Left cardiac atrium (tissue), 4 donors: ENCODE data around the gene PBX1. TPM values are rescaled to one million over a fixed set of nuclear protein-coding genes. Genes with fewer than 3 reads are reported as not detected.

ENCODE experiments used
- ATAC-seq, 2 donors: fragments of 200-7000 bp; cut with Tn5 transposase; one replicate each; pipeline ENCODE4 v1.9.1; 2020; ENCODE audit warnings: mild to moderate bottlenecking in 2 of 2, moderate library complexity in 2 of 2
- DNase-seq: peaks from one replicate; pipeline ENCODE4 v3.0.0-alpha.2; 2020
- intact Hi-C, 2 donors: fragments of 100-400 bp; cut with DNase I; formaldehyde crosslinking; loops; one replicate each; pipeline versions ENCODE4 v1.14.1 to v1.15.1; 2022 to 2023
- total RNA-seq, 2 donors: library from RNA; stranded (reverse); fragmentation: NEBNext Ultra II Directional; extraction: Animal tissue kit (Norgen Biotek cat#: 25700); gene quantifications; one replicate each; pipeline ENCODE4 v1.2.1, GENCODE V29; 2021
- donor health status: DM: no; HTN: yes; CAD: no.
- donor health status: DM: no; HTN: yes; CAD: no; lungs with severe emphysema.
- donor health status: DM: yes; HTN: yes; CAD: no.
- donor health status: Dilated cardiomyopathy.

Gene PBX1
- total RNA-seq, 2 donors from 2014 or later: 64.7 to 75.0 TPM

GRCh38 chr1:164700683-164701082, 141.7 kb downstream of the PBX1 start:
- intact Hi-C loops: loop anchor here in 1 of 2 donors (5.0 to 10.0 kb wide), 2 partner anchors 58 to 136 kb away; no protein-coding TSS in a partner anchor
- ATAC-seq (no peak), DNase-seq (no peak)

DNA sequence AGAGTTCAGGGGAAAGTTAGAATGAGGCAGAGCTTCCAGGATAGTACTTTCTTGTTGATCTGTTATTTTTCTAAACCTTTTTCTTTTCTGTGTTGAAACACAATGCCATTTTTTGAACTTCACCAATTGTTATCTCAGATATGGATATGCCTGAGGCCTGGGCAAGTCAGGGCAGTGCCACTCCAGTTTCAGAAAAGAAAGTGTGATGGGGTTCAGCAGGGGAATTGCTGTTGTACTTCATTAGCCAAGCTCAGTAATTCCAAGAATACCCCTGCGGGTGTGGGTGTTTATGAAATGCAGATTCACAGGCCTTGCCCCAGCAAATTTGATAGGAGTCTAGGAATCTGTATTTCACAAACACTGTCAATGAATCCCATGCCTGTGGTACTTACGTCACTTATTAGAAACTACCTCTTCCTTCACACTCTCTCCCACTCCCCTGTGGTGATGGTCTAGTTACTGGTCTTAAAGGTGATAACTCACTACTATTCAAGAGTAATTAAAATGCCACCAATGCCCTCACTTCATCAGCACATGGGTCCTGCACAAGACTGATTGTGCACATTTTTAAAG, 142.3 kb downstream of the PBX1 start:
- intact Hi-C loops: loop anchor here in 1 of 2 donors (5.0 to 10.0 kb wide), 2 partner anchors 59 to 136 kb away; no protein-coding TSS in a partner anchor

GRCh38 chr1:164702216-164702615, 143.2 kb downstream of the PBX1 start:
- intact Hi-C loops: loop anchor here in 1 of 2 donors (5.0 to 10.0 kb wide), 2 partner anchors 60 to 137 kb away; no protein-coding TSS in a partner anchor
- ATAC-seq: peak in 1 of 2 donors; percentile 13
- no peak for DNase-seq

More for the DNA sequence above, 142.3 kb downstream of the PBX1 start:
- DNase-seq: no peak
- ATAC-seq: no peak

GRCh38 chr1:164702664-164703063, 143.7 kb downstream of the PBX1 start:
- intact Hi-C loops: loop anchor here in 1 of 2 donors (5.0 to 10.0 kb wide), 2 partner anchors 60 to 138 kb away; no protein-coding TSS in a partner anchor
- no peak for DNase-seq

GRCh38 chr1:164703463-164703862, 144.5 kb downstream of the PBX1 start:
- DNase-seq (peak; percentile 35), ATAC-seq (peak in 1 of 2 donors; percentile 36)
- intact Hi-C loops: loop anchor here in 1 of 2 donors (5.0 to 10.0 kb wide), 2 partner anchors 61 to 139 kb away; no protein-coding TSS in a partner anchor

More at GRCh38 chr1:164702664-164703063, 143.7 kb downstream of the PBX1 start:
- no peak for ATAC-seq

DNA sequence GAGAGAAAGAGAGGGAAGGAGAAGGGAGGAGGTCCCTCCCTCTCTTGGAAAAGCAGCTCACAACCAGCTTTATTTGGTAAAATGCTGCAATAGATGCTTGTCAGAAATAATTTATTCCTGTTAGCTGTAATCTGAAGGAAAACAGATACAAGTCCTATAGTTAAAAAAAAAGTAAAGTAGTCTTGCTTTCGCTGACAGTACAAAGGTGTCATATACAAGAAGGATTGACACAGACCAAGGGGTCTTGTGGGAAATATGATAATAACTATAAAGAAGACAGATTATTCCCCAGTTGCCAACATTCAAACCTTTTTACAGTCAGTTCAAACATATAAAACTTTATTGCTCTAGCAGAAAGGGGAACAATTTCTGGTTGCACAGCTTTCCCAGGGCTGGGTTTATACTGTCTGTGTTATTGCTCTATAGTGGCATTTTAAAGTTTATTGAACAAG, 145.0 kb downstream of the PBX1 start:
- intact Hi-C loops: loop anchor here in 1 of 2 donors (5.0 to 10.0 kb wide), 2 partner anchors 62 to 139 kb away; no protein-coding TSS in a partner anchor
- DNase-seq (no peak), ATAC-seq (no peak)

GRCh38 chr1:164704954-164705353, 146.0 kb downstream of the PBX1 start:
- ATAC-seq: no peak
- intact Hi-C loops: loop anchor here in 1 of 2 donors (5.0 to 10.0 kb wide), 3 partner anchors 63 to 140 kb away; no protein-coding TSS in a partner anchor
- DNase-seq: no peak

GRCh38 chr1:164706606-164706987, 147.6 kb downstream of the PBX1 start:
- intact Hi-C loops: loop anchor here in 1 of 2 donors (5.0 to 10.0 kb wide), 2 partner anchors 76 to 142 kb away; no protein-coding TSS in a partner anchor
- DNase-seq (no peak), ATAC-seq (peak in 1 of 2 donors; percentile 7)

DNA sequence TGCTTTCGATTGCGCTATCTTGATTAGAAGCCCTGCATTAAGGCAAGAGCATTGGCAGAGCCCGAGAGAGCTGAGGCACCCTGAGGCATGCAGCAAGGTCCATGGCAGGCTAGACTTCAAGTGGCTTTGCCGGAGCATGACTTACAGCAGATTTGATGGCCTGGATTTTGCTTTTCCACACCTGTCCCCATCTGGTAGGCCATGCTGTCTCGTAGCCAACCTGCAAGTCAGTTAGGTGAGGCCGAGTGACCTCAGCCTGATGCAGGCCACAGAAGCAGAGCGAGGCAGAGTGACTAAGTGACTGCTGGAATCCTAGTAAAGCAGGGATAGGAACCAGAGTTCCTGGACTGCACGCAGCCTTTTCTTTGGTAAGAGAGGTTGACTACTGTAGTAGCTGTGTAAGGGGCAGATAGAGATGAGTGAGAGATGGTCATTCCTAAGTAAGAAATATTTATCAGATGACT, 148.9 kb downstream of the PBX1 start:
- intact Hi-C loops: loop anchor here in 1 of 2 donors (5.0 to 10.0 kb wide), 2 partner anchors 74 to 143 kb away; no protein-coding TSS in a partner anchor
- peak in 1 of 2 donors; percentile 62 for ATAC-seq
- peak; percentile 49 for DNase-seq

DNA sequence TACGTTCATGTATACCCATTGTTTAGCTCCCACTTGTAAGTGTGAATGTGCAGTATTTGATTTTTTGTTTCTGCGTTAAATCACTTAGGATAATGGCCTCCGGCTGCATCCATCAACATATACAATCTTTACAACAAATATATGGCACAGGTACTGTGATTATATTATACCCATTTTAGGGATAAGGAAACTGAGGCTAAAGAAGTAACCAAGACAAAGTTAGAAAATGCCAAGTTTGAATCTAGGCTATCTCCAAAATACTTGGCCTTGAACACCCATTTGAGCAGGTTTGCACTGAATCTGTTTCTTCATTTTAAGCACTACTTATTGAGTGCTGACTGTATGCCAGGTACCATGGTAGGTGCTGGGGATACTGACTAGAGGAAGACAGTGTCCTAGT, 149.6 kb downstream of the PBX1 start:
- ATAC-seq (no peak), DNase-seq (no peak)
- intact Hi-C loops: loop anchor here in 1 of 2 donors (5.0 to 10.0 kb wide), 2 partner anchors 74 to 144 kb away; no protein-coding TSS in a partner anchor

- ATAC-seq (no peak), DNase-seq (no peak)
- intact Hi-C loops: loop anchor here in 1 of 2 donors (5.0 to 10.0 kb wide), 2 partner anchors 73 to 144 kb away; no protein-coding TSS in a partner anchor
Observed at GRCh38 chr1:164709126-164709525, 150.1 kb downstream of the PBX1 start.

GRCh38 chr1:164709541-164710278, 150.7 kb downstream of the PBX1 start:
- ATAC-seq (no peak), DNase-seq (no peak)
- intact Hi-C loops: loop anchor here in 1 of 2 donors (5.0 to 10.0 kb wide), 2 partner anchors 73 to 145 kb away; no protein-coding TSS in a partner anchor

DNA sequence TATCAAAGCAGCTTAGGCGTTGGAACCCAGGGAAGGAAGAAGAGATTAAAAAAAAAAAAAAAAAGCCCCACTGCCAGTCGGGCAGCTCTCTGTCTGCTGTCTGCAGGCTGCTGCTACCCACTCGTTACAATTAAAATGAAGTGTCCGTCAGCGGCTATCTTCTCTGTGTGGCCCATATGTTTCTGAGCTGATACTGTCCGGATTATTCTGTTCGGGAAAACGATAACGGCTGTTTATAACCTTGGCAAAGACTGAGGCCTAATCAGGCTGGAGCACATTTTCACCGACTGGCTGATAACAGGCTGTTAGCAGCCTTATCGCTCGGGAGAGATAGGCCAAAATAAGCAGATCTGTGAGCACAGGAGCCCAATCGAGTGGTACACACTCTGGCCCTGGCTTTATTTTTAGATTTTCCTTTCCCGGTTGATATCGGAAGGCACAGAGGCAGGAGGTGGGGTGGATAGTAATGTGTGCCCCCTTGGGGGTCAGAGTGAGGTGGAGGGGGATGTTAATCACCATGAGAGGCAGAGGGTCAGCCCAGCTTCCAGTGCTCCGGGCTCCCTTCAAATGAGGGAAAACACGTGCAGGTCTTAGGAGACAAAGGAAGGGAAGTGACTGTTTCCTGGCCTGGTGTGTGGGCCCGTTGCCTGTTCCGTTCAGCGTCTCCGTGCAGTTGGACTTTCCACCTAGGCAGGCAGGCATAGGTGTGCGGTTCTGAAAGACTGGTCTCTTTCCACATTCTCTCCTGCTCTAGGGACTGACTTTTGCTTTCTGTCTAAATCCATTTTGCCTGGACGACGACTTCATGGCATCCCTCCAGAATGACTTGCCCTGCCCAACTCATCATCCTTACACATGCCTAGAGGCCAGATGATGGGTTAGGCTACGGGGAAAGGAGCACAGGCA, 153.4 kb downstream of the PBX1 start:
- ATAC-seq (peak; percentile 80 to 82), DNase-seq (peak; percentile 74)
- intact Hi-C loops: no loop called here

GRCh38 chr1:164713456-164714207, 154.6 kb downstream of the PBX1 start:
- DNase-seq: no peak
- intact Hi-C loops: no loop called here
- ATAC-seq: no peak

DNA sequence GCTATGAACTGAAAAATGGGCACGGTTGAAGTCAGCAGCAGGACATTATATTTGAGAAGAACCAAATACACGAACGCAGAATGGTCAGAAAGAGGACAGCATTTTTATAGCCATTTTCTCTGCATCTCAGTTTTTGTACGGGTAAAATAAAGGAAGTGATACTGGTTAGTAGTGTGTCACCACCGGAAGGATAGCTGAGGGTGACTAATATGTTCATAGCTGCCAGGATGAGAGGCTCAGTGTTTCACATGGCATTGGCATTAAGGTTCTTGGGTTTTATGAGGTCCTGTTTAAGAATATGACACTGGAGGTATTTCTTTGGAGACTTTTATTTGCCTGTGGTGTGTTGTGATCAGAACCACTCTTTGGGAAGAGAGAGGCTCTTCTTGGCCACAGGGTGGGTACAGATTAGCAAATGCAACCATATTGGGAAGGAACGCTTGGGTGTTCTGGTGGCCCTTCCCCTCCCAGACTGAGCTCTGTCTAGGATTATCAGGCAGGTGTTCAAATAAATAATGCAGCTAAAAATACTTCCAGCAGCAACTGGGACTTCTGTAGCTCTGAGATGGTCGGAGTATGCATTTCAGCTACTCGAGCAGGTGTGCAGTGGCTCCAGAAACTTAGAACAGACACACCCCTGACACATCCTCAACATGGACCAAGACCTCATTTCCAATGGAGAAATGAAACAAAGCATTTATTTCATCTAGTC, 158.2 kb downstream of the PBX1 start:
- ATAC-seq (peak in 1 of 2 donors; percentile 11), DNase-seq (no peak)
- intact Hi-C loops: no loop called here

- ATAC-seq (peak in 1 of 2 donors; percentile 60), DNase-seq (no peak)
- intact Hi-C loops: no loop called here
Observed at GRCh38 chr1:164718821-164719220, 159.8 kb downstream of the PBX1 start.
